ENCODE data around the gene LHFPL4. TPM values are rescaled to one million over a fixed set of nuclear protein-coding genes. Genes with fewer than 3 reads are reported as not detected.

Gene LHFPL4
- total and polyA plus RNA-seq, 9 of the 15 experiments (the other 6 are each of a cell fraction or from before 2014, with no cell fraction given) = not detected

GRCh38 chr3:9553948-9554513 lies 409 bp upstream of the LHFPL4 start:
- ATAC-seq = no peak
- Histone ChIP-seq H3K4me3 (no peak overlapping the region), H3K9me3 (replicated peaks; ENCODE audit: control insufficient read depth, insufficient read depth, low read depth, low read length) (no peaks in the 10 kb centered on the region), H3K9me1 (ENCODE audit: control insufficient read depth, insufficient read depth, low read length) (no peaks in the 10 kb centered on the region), H3K36me3 (ENCODE audit: control insufficient read depth, insufficient read depth, low read length) (no peaks in the 10 kb centered on the region), H3K27me3 (ENCODE audit: control insufficient read depth in 2 of 2, insufficient read depth in 2 of 2, low read length in 2 of 2) (peaks cover 3 to 26% of the 10 kb centered on the region in 2 experiments; a peak in 3 of 5 replicates), H4K20me1 (replicated peaks; ENCODE audit: control insufficient read depth, insufficient read depth, low read length) (0 out of 2 replicates have a peak, but pooled peaks cover 3% of the 10 kb centered on the region), H3K27ac (ENCODE audit: extremely low read depth, low read depth, low read length) (no peak overlapping the region), H3K79me2 (ENCODE audit: control insufficient read depth, insufficient read depth, low read length) (no peaks in the 10 kb centered on the region), H3K4me1 (replicated peaks in 1 of 2; ENCODE audit: control insufficient read depth in 2 of 2, insufficient read depth in 2 of 2, low read length in 2 of 2) (peaks cover 0 to 13% of the 10 kb centered on the region in 2 experiments; a peak in 1 of 5 replicates), H2AFZ (ENCODE audit: low read depth, low read length) (no peak overlapping the region), H3K9ac (ENCODE audit: insufficient read depth in 1 of 2, low read depth in 2 of 2, low read length in 2 of 2) (no peak overlapping the region), H3K4me2 (ENCODE audit: insufficient read depth, low read length) (no peak overlapping the region)
- WGBS (ENCODE audit: insufficient coverage, low coverage, missing lambda C conversion rate) = 3% methylated on average over 10 of the region's 12 CpGs
- no TSS peak for BruUV-seq (replicated peaks)
- intact Hi-C loops (cut with micrococcal nuclease) = no loop called here
- ChIA-PET CTCF (ENCODE audit: low intra/inter-chr PET ratio) (no interaction called here), POLR2A (interaction anchor here (0.6 kb wide), 1 partner anchor 137 kb away, joined by 3 read pairs; no protein-coding TSS in a partner anchor)
- DNase-seq (ENCODE audit: extremely low read depth in 1 of 4, low spot score in 3 of 4) = no peak
- in situ Hi-C loops (cut with MboI) = no loop called here
- no peak for TF ChIP-seq ZC3H4 (CRISPR knock-in tag; IDR thresholded peaks at IDR 0.05; ENCODE audit: borderline replicate concordance)
- no peak for TF ChIP-seq SPI1 (IDR thresholded peaks at IDR 0.05; ENCODE audit: borderline replicate concordance, low read depth, low read length)
- TF ChIP-seq KLF6 (CRISPR knock-in tag; IDR thresholded peaks at IDR 0.05; ENCODE audit: borderline replicate concordance) = no peak
- no peak for TF ChIP-seq PRPF4 (IDR thresholded peaks at IDR 0.05; ENCODE audit: insufficient read depth, low read depth, low read length, poor library complexity, severe bottlenecking)
- TF ChIP-seq ESRRA (IDR thresholded peaks at IDR 0.05; ENCODE audit: borderline replicate concordance, low read depth) = no peak
- TF ChIP-seq ZNF764 (CRISPR knock-in tag; IDR thresholded peaks at IDR 0.05; ENCODE audit: low read depth) = no peak
- TF ChIP-seq ZBTB7A (IDR thresholded peaks at IDR 0.05; ENCODE audit: borderline replicate concordance, control insufficient read depth, low read depth, low read length) = no peak
- TF ChIP-seq ZNF79 (CRISPR knock-in tag; IDR thresholded peaks at IDR 0.05; ENCODE audit: low read depth) = no peak
- TF ChIP-seq DLX4 (CRISPR knock-in tag; IDR thresholded peaks at IDR 0.05) = no peak
- no peak for TF ChIP-seq SETDB1 (IDR thresholded peaks at IDR 0.05; ENCODE audit: low read length)
- TF ChIP-seq SMARCE1 (IDR thresholded peaks at IDR 0.05) = no peak
- no peak for TF ChIP-seq RNF2 (IDR thresholded peaks at IDR 0.05)
- TF ChIP-seq NCOR1 (IDR thresholded peaks at IDR 0.05) = no peak
- no peak for TF ChIP-seq XRCC5 (IDR thresholded peaks at IDR 0.05; ENCODE audit: low read depth, low read length)
- TF ChIP-seq FUS (optimal IDR thresholded peaks at IDR 0.05; ENCODE audit: low read depth, low read length) = no peak
- FAIRE-seq = no peak

Data from K562 (cell line).